AG04449 (cell line): ENCODE results near the gene RMND5B.

Experiments
- CTCF ChIA-PET: fragments of 350-600 bp; formaldehyde crosslinking; extraction: SDS; loops from one replicate; lab custom pipeline; 2021; ENCODE audit warnings: antibody characterized with exemption; lab: Yijun Ruan, JAX
- POLR2A ChIA-PET: fragments of 400-600, 350-600 bp; formaldehyde crosslinking; extraction: SDS; loops from one replicate; lab custom pipeline; 2020; ENCODE audit warnings: antibody characterized with exemption, inconsistent platforms; lab: Yijun Ruan, JAX
- DNase-seq: peaks from one replicate; pipeline ENCODE4 v3.0.0-alpha.2; 2010; ENCODE audit warnings: low read depth, low spot score
- H3K4me3 ChIP-seq: 2 replicates; pipeline ENCODE4 v1.5.1; 2011; ENCODE audit warnings: low read depth, mild to moderate bottlenecking, control low read depth, low read length
- CTCF ChIP-seq: IDR thresholded peaks from one replicate; pipeline ENCODE4 v1.5.1; 2011; ENCODE audit warnings: mild to moderate bottlenecking, moderate library complexity, low read length, control low read depth, inconsistent platforms; ENCODE audit not compliant: insufficient read depth; ENCODE audit errors: missing control alignments

RMND5B gene

GRCh38 chr5:178174456-178174855, 43.6 kb downstream of the RMND5B start:
- ChIA-PET CTCF (no interaction called here), POLR2A (no interaction called here)

GRCh38 chr5:178176791-178177190, 46.0 kb downstream of the RMND5B start:
- no peak for DNase-seq
- no peak for TF ChIP-seq CTCF
- POLR2A ChIA-PET: no interaction called here
- CTCF ChIA-PET: interaction anchor here (0.9 to 1.2 kb wide), 3 partner anchors 14 to 101 kb away, joined by 3 read pairs; no protein-coding TSS in a partner anchor
- no peak overlapping the region for H3K4me3 ChIP-seq

More at GRCh38 chr5:178174456-178174855, 43.6 kb downstream of the RMND5B start:
- no peak for TF ChIP-seq CTCF
- no peak overlapping the region for H3K4me3 ChIP-seq
- DNase-seq: no peak

- ChIA-PET POLR2A (no interaction called here), CTCF (no interaction called here)
- DNase-seq: no peak
- no peak for TF ChIP-seq CTCF
- H3K4me3 ChIP-seq: no peak overlapping the region
Observed at GRCh38 chr5:178177569-178177968, 46.8 kb downstream of the RMND5B start.

GRCh38 chr5:178180141-178180863, 49.5 kb downstream of the RMND5B start:
- TF ChIP-seq CTCF: no peak
- ChIA-PET CTCF (interaction anchor here (1.3 kb wide), 1 partner anchor 18 kb away, joined by 4 read pairs; no protein-coding TSS in a partner anchor), POLR2A (no interaction called here)
- no peak for DNase-seq
- H3K4me3 ChIP-seq: no peak overlapping the region

- no peak for DNase-seq
- POLR2A ChIA-PET: no interaction called here
- H3K4me3 ChIP-seq: no peak overlapping the region
- TF ChIP-seq CTCF: no peak
- CTCF ChIA-PET: interaction anchor here (0.7 kb wide), 1 partner anchor 20 kb away, joined by 3 read pairs; no protein-coding TSS in a partner anchor
Observed at GRCh38 chr5:178182158-178182876, 51.5 kb downstream of the RMND5B start.

GRCh38 chr5:178186427-178186826, 55.6 kb downstream of the RMND5B start:
- no peak for TF ChIP-seq CTCF
- DNase-seq: no peak
- ChIA-PET CTCF (no interaction called here), POLR2A (interaction anchor here (0.6 kb wide), 1 partner anchor 18 kb away, joined by 3 read pairs; the partner anchor contains the start of gene HNRNPAB)
- no peak overlapping the region for H3K4me3 ChIP-seq
